Lower leg skin (tissue), 4 donors: Measurements from ENCODE around the gene HRCT1. TPM values are rescaled to one million over a fixed set of nuclear protein-coding genes. Genes with fewer than 3 reads are reported as not detected.

Source experiments
- DNase-seq, 2 donors: peaks; one replicate each; pipeline ENCODE4 v3.0.0-alpha.2; 2019; ENCODE audit warnings: low spot score in 2 of 2
- H3K4me3 ChIP-seq: fragments of 200-600 bp; sonication (generic); 2 replicates; pipeline ENCODE4 v1.5.1; 2017; ENCODE audit warnings: mild to moderate bottlenecking, low read depth; ENCODE audit not compliant: poor library complexity, severe bottlenecking
- CTCF ChIP-seq, 3 donors: fragments of 450-650 bp; IDR thresholded peaks; one replicate each; pipeline ENCODE4 v1.5.1; 2016; ENCODE audit warnings: antibody characterized with exemption in 3 of 3, mild to moderate bottlenecking in 3 of 3, moderate library complexity in 2 of 3
- POLR2A ChIP-seq, 2 donors: fragments of 450-650 bp; IDR thresholded peaks; one replicate each; pipeline ENCODE4 v1.6.1; 2016 to 2017; ENCODE audit warnings: antibody characterized with exemption in 2 of 2, mild to moderate bottlenecking in 1 of 2, moderate library complexity in 1 of 2
- WGBS, 2 donors: methylation state at CpG; one replicate each; pipeline ENCODE4 v1.1.5; 2018; 5-methylcytosine and 5-hydroxymethylcytosine counted together
- intact Hi-C: fragments of 100-400 bp; cut with DNase I; formaldehyde crosslinking; loops from one replicate; pipeline ENCODE4 v1.15.0; 2023; ENCODE audit warnings: low total_unique reads
- total RNA-seq, 4 donors: library from RNA; depleted of rRNA; stranded (reverse); fragments of >200 nt; gene quantifications; one replicate each; pipeline ENCODE4 v1.1.0, GENCODE V29; 2016

The HRCT1 gene
- total RNA-seq, 4 donors from 2014 or later: 1.1 to 5.7 (median 3.9) TPM

- no peak overlapping the region for H3K4me3 ChIP-seq
- WGBS, 2 donors: 63% methylated on average over 8 of the region's 8 CpGs
Observed at GRCh38 chr9:35905051-35905781, 786 bp upstream of the HRCT1 start.

GRCh38 chr9:35906923-35907699, 1.1 kb downstream of the HRCT1 start:
- H3K4me3 ChIP-seq: no peak overlapping the region
- intact Hi-C loops: no loop called here
- peak; percentile 70 to 93 for DNase-seq
- TF ChIP-seq CTCF (IDR thresholded peaks at IDR 0.05) (no peak), POLR2A (IDR thresholded peaks at IDR 0.05) (no peak)
- 43 to 48% methylated on average over 14 of the region's 14 CpGs for WGBS, 2 donors

More at GRCh38 chr9:35905051-35905781, 786 bp upstream of the HRCT1 start:
- intact Hi-C loops: no loop called here
- TF ChIP-seq CTCF (IDR thresholded peaks at IDR 0.05) (no peak), POLR2A (IDR thresholded peaks at IDR 0.05) (no peak)
- no peak for DNase-seq

GRCh38 chr9:35907711-35908503, 1.9 kb downstream of the HRCT1 start:
- intact Hi-C loops: no loop called here

GRCh38 chr9:35908504-35909125, 2.6 kb downstream of the HRCT1 start:
- intact Hi-C loops: no loop called here
- DNase-seq: peak in 1 of 2 donors; percentile 85
- TF ChIP-seq CTCF (IDR thresholded peaks at IDR 0.05) (no peak), POLR2A (IDR thresholded peaks at IDR 0.05) (no peak)
- H3K4me3 ChIP-seq: no peak overlapping the region
- WGBS, 2 donors: 47 to 65% methylated on average over 9 of the region's 9 CpGs

More at GRCh38 chr9:35907711-35908503, 1.9 kb downstream of the HRCT1 start:
- WGBS, 2 donors: 33 to 34% methylated on average over 13 of the region's 13 CpGs
- peak; percentile 67 to 93 for DNase-seq
- no peak for TF ChIP-seq POLR2A (IDR thresholded peaks at IDR 0.05)
- no peak for TF ChIP-seq CTCF (IDR thresholded peaks at IDR 0.05)
- H3K4me3 ChIP-seq: no peak overlapping the region

- H3K4me3 ChIP-seq: no peak within 1 kb of the TSS
- WGBS, 2 donors: 75 to 90% methylated on average over 11 of the region's 11 CpGs
- peak in 1 of 2 donors; percentile 83 for DNase-seq
- intact Hi-C loops: no loop called here
- TF ChIP-seq CTCF (IDR thresholded peaks at IDR 0.05) (no peak), POLR2A (IDR thresholded peaks at IDR 0.05) (no peak)
Observed at GRCh38 chr9:35909274-35909673, 3.3 kb downstream of the HRCT1 start, which contains the start of gene SPAAR. Gene SPAAR, plus strand, starts transcription at chr9:35909490. Its CDS starts 974 bp downstream, at chr9:35910464.
